Measurements from ENCODE around the gene TAC4.

GRCh38 chr17:49850218-49850610, 2.3 kb upstream of the TAC4 start:
- TF ChIP-seq EZH2 (IDR thresholded peaks at IDR 0.05; ENCODE audit: low read length) (no peak), CTCF (optimal IDR thresholded peaks at IDR 0.05 in 1 of 3, IDR thresholded peaks at IDR 0.05 in 1 of 3, conservative IDR thresholded peaks at IDR 0.05 in 1 of 3; ENCODE audit: extremely low read depth in 1 of 3, insufficient read depth in 2 of 3, low read length in 3 of 3) (no peak)
